H9 (cell line): ENCODE measurements around the gene FGFBP3. TPM values are rescaled to one million over a fixed set of nuclear protein-coding genes. Genes with fewer than 3 reads are reported as not detected.

Experiments
- DNase-seq: peaks from one replicate; pipeline ENCODE4 v3.0.0-alpha.2; 2017
- H2AFZ ChIP-seq: one replicate; pipeline ENCODE4 v1.6.1; 2013; ENCODE audit warnings: mild to moderate bottlenecking, low read length, control low read depth, moderate library complexity
- H2AK5ac ChIP-seq: 2 replicates; pipeline ENCODE4 v1.6.1; 2013; ENCODE audit warnings: low read length, control low read depth, mixed read lengths; ENCODE audit not compliant: insufficient read length
- H2BK120ac ChIP-seq: one replicate; pipeline ENCODE4 v1.6.1; 2013; ENCODE audit warnings: low read depth, mild to moderate bottlenecking, low read length, control low read depth, inconsistent platforms; ENCODE audit not compliant: poor library complexity, severe bottlenecking
- H2BK12ac ChIP-seq: 2 replicates; pipeline ENCODE4 v1.6.1; 2013; ENCODE audit warnings: low read length, control low read depth, mixed read lengths, low read depth; ENCODE audit not compliant: insufficient read length
- H2BK15ac ChIP-seq: 2 replicates; pipeline ENCODE4 v1.6.1; 2013; ENCODE audit warnings: low read depth, low read length, control low read depth
- H2BK20ac ChIP-seq: one replicate; pipeline ENCODE4 v1.6.1; 2013; ENCODE audit warnings: low read depth, mild to moderate bottlenecking, low read length, control low read depth, inconsistent platforms; ENCODE audit not compliant: poor library complexity, severe bottlenecking
- H2BK5ac ChIP-seq: 2 replicates; pipeline ENCODE4 v1.6.1; 2013; ENCODE audit warnings: low read length, control low read depth, mixed read lengths; ENCODE audit not compliant: insufficient read length
- H3K14ac ChIP-seq: 2 replicates; pipeline ENCODE4 v1.6.1; 2013; ENCODE audit warnings: low read length, control low read depth; ENCODE audit not compliant: insufficient read depth
- H3K18ac ChIP-seq: 2 replicates; pipeline ENCODE4 v1.6.1; 2013; ENCODE audit warnings: low read depth, mild to moderate bottlenecking, mixed read lengths, low read length, control low read depth; ENCODE audit not compliant: insufficient read length
- H3K23ac ChIP-seq: 2 replicates; pipeline ENCODE4 v1.6.1; 2013; ENCODE audit warnings: low read length, control low read depth, mixed read lengths, low read depth; ENCODE audit not compliant: insufficient read length
- H3K23me2 ChIP-seq: 2 replicates; pipeline ENCODE4 v1.6.1; 2013; ENCODE audit warnings: low read depth, mild to moderate bottlenecking, mixed read lengths, low read length, control low read depth; ENCODE audit not compliant: insufficient read length, poor library complexity, severe bottlenecking
- H3K27ac ChIP-seq: 2 replicates; pipeline ENCODE4 v1.5.1; 2013; ENCODE audit warnings: low read length, control low read depth, mixed read lengths, low read depth; ENCODE audit not compliant: insufficient read length
- H3K27me3 ChIP-seq: 2 replicates; pipeline ENCODE4 v1.6.1; 2013; ENCODE audit warnings: low read length, control low read depth, inconsistent platforms; ENCODE audit not compliant: insufficient read depth
- H3K4ac ChIP-seq: 2 replicates; pipeline ENCODE4 v1.6.1; 2013; ENCODE audit warnings: low read depth, mild to moderate bottlenecking, control low read depth, inconsistent platforms, low read length, moderate library complexity
- H3K4me1 ChIP-seq: 2 replicates; pipeline ENCODE4 v1.6.1; 2013; ENCODE audit warnings: low read length, control low read depth, inconsistent platforms; ENCODE audit not compliant: insufficient read depth
- H3K4me2 ChIP-seq: 2 replicates; pipeline ENCODE4 v1.6.1; 2013; ENCODE audit warnings: low read length, control low read depth, mixed read lengths; ENCODE audit not compliant: insufficient read length, insufficient read depth
- H3K56ac ChIP-seq: 2 replicates; pipeline ENCODE4 v1.6.1; 2013; ENCODE audit warnings: low read depth, mild to moderate bottlenecking, mixed read lengths, low read length, control low read depth; ENCODE audit not compliant: insufficient read length
- H3K79me1 ChIP-seq: 2 replicates; pipeline ENCODE4 v1.6.1; 2013; ENCODE audit warnings: low read depth, mild to moderate bottlenecking, moderate library complexity, low read length, control low read depth, inconsistent platforms; ENCODE audit not compliant: insufficient read depth, poor library complexity, severe bottlenecking
- H3K79me2 ChIP-seq: 2 replicates; pipeline ENCODE4 v1.6.1; 2013; ENCODE audit warnings: low read length, control low read depth, inconsistent platforms; ENCODE audit not compliant: insufficient read depth
- H3K9ac ChIP-seq: 2 replicates; pipeline ENCODE4 v1.6.1; 2013; ENCODE audit warnings: low read length, control low read depth, mixed read lengths; ENCODE audit not compliant: insufficient read length; ENCODE audit errors: extremely low read depth
- H3K9me3 ChIP-seq: one replicate; pipeline ENCODE4 v1.6.1; 2013; ENCODE audit warnings: low read depth, low read length, inconsistent platforms; ENCODE audit not compliant: control insufficient read depth
- H3T11ph ChIP-seq: one replicate; pipeline ENCODE4 v1.6.1; 2013; ENCODE audit warnings: mild to moderate bottlenecking, low read length, control low read depth, inconsistent platforms
- H4K20me1 ChIP-seq: one replicate; pipeline ENCODE4 v1.6.1; 2013; ENCODE audit not compliant: control insufficient read depth, insufficient read length, insufficient read depth
- H4K5ac ChIP-seq: 2 replicates; pipeline ENCODE4 v1.6.1; 2013; ENCODE audit warnings: low read depth, mild to moderate bottlenecking, mixed read lengths, low read length, control low read depth; ENCODE audit not compliant: insufficient read length
- H4K8ac ChIP-seq: replicated peaks from 2 replicates; pipeline ENCODE4 v1.6.1; 2013; ENCODE audit warnings: low read length, control low read depth, mixed read lengths, low read depth; ENCODE audit not compliant: insufficient read length
- H4K91ac ChIP-seq: 2 replicates; pipeline ENCODE4 v1.6.1; 2013; ENCODE audit warnings: low read depth, mild to moderate bottlenecking, moderate library complexity, mixed read lengths, low read length, control low read depth; ENCODE audit not compliant: insufficient read length
- H3K27ac Mint-ChIP-seq, 3 experiments: 2 replicates in 2 of 3; 3 replicates in 1 of 3; pipeline ENCODE4 v1.8.0; 2020 to 2021; ENCODE audit warnings: mixed read lengths in 3 of 3, mild to moderate bottlenecking in 1 of 3, moderate library complexity in 1 of 3
- H3K27me3 Mint-ChIP-seq: 2 replicates; pipeline ENCODE4 v1.8.0; 2021; ENCODE audit warnings: low read depth, mild to moderate bottlenecking, moderate library complexity, mixed read lengths
- H3K36me3 Mint-ChIP-seq, 3 experiments: 2 replicates in 2 of 3; 3 replicates in 1 of 3; pipeline ENCODE4 v1.8.0; 2020 to 2021; ENCODE audit warnings: low read depth in 3 of 3, mixed read lengths in 3 of 3; ENCODE audit not compliant: insufficient read depth in 1 of 3
- H3K4me1 Mint-ChIP-seq, 2 experiments: 2 replicates each; pipeline ENCODE4 v1.8.0; 2020; ENCODE audit warnings: mixed read lengths in 2 of 2
- H3K4me3 Mint-ChIP-seq, 2 experiments: 2 replicates in 1 of 2; 3 replicates in 1 of 2; pipeline ENCODE4 v1.8.0; 2020 to 2021; ENCODE audit warnings: mild to moderate bottlenecking in 2 of 2, mixed read lengths in 2 of 2, moderate library complexity in 1 of 2
- H3K9me3 Mint-ChIP-seq, 2 experiments: 2 replicates in 1 of 2; 3 replicates in 1 of 2; pipeline ENCODE4 v1.8.0; 2020; ENCODE audit warnings: mild to moderate bottlenecking in 2 of 2, mixed read lengths in 2 of 2, moderate library complexity in 1 of 2
- CTCF ChIP-seq: fragments of 200-600 bp; sonication (generic); conservative IDR thresholded peaks from 3 replicates; pipeline ENCODE4 v1.8.0; 2021; ENCODE audit warnings: antibody characterized with exemption, mild to moderate bottlenecking
- WGBS: extraction: QIAGEN DNeasy Blood & Tissue Kit; methylation state at CpG from one replicate; pipeline ENCODE4 v1.1.7; 2013; ENCODE audit warnings: missing lambda C conversion rate, low lambda C conversion rate, mixed read lengths; ENCODE audit not compliant: insufficient read length; ENCODE audit errors: extremely low coverage; 5-methylcytosine and 5-hydroxymethylcytosine counted together
- total RNA-seq: library from RNA; stranded (reverse); gene quantifications from 2 replicates; pipeline ENCODE4 v1.2.1, GENCODE V29; 2021

FGFBP3 gene
- total RNA-seq, 1 experiment from 2014 or later, result 49.3 TPM

- Histone ChIP-seq H4K91ac (no peak overlapping the region), H2BK12ac (no peak overlapping the region), H2AK5ac (no peak overlapping the region), H2BK15ac (no peak overlapping the region), H3K4me1 (no peaks in the 10 kb centered on the region), H3K9ac (no peak overlapping the region), H3K14ac (no peak overlapping the region), H3K79me2 (no peaks in the 10 kb centered on the region), H2BK20ac (no peak overlapping the region), H3K23ac (no peak overlapping the region), H2BK5ac (no peak overlapping the region), H3K9me3 (no peaks in the 10 kb centered on the region), H4K8ac (no peak overlapping the region), H3K18ac (no peak overlapping the region), H3K79me1 (no peaks in the 10 kb centered on the region), H2BK120ac (no peak overlapping the region), H2AFZ (no peak overlapping the region), H3K56ac (no peak overlapping the region), H3K4ac (no peak overlapping the region), H4K5ac (no peak overlapping the region), H3K23me2 (no peaks in the 10 kb centered on the region), H4K20me1 (no peaks in the 10 kb centered on the region), H3K27ac (no peak overlapping the region), H3K27me3 (no peaks in the 10 kb centered on the region), H3T11ph (no peak overlapping the region), H3K4me2 (no peak overlapping the region)
- Mint-ChIP-seq H3K9me3 (no peaks in the 10 kb centered on the region), H3K36me3 (peaks cover 23 to 49% (median 49%) of the 10 kb centered on the region in 3 experiments), H3K4me1 (no peaks in the 10 kb centered on the region), H3K4me3 (no peak overlapping the region), H3K27me3 (no peaks in the 10 kb centered on the region), H3K27ac (no peak overlapping the region; a peak in 1 of 7 replicates)
- no peak for TF ChIP-seq CTCF
- no peak for DNase-seq
- WGBS, result no CpG with 5 or more reads among the region's 1 CpG
These were observed 32.1 kb upstream of the FGFBP3 start for GRCh38 chr10:91941426-91941825.
